Fibroblast of lung (primary cell): Measurements from ENCODE around the gene ZNF324B.
"Not testable (repeated sequence)": the region's sequence is repeated elsewhere in the genome, so short reads cannot be mapped to it uniquely, and the experiment has no call there.

Experiments
- CTCF ChIP-seq, 2 donors: IDR thresholded peaks in 1 of 2; conservative IDR thresholded peaks in 1 of 2; 1 replicate in 1 of 2; 2 replicates in 1 of 2; pipeline ENCODE4 v1.5.1; 2011 to 2012; ENCODE audit warnings: low read length in 2 of 2, control low read depth in 1 of 2, inconsistent platforms in 1 of 2, low read depth in 1 of 2, mild to moderate bottlenecking in 1 of 2
- EZH2 ChIP-seq: IDR thresholded peaks from 2 replicates; pipeline ENCODE4 v1.5.1; 2012; ENCODE audit warnings: low read length, control low read depth, mild to moderate bottlenecking; ENCODE audit errors: missing control alignments

GRCh38 chr19:58449980-58450379 is 1.4 kb upstream of the ZNF324B start:
- TF ChIP-seq CTCF (conservative IDR thresholded peaks at IDR 0.05 in 1 of 2, IDR thresholded peaks at IDR 0.05 in 1 of 2; ENCODE audit: low read depth in 1 of 2, low read length in 2 of 2); EZH2: not testable (repeated sequence)
